Adipose tissue (tissue), 3 donors: ENCODE data around the gene CRYGN. TPM values are rescaled to one million over a fixed set of nuclear protein-coding genes. Genes with fewer than 3 reads are reported as not detected.

Source experiments
- H3K27ac ChIP-seq: one replicate; pipeline ENCODE4 v1.5.1; 2013; ENCODE audit warnings: low read depth, low read length
- WGBS, 3 donors: extraction: QIAGEN DNeasy Blood & Tissue Kit; methylation state at CpG; one replicate each; pipeline ENCODE4 v1.1.7; 2013; 5-methylcytosine and 5-hydroxymethylcytosine counted together
- polyA plus RNA-seq, 3 donors: library from polyadenylated mRNA; stranded (reverse); fragments of 200-250 nt; gene quantifications; one replicate each; pipeline ENCODE4 v1.2.3, GENCODE V29; 2013
- donor health status: healthy with polysubstance abuse.
- donor health status: Bipolar disorder and iron deficiency.
- donor health status: healthy.

The CRYGN gene
- polyA plus RNA-seq, 3 donors: 0.34 to 0.68 TPM; not detected in 1

- WGBS, 3 donors: 69 to 85% (median 80%) methylated on average over 14 of the region's 14 CpGs
- H3K27ac ChIP-seq: no peak overlapping the region
These were observed 39.2 kb downstream of the CRYGN start for GRCh38 chr7:151400626-151401315.

DNA sequence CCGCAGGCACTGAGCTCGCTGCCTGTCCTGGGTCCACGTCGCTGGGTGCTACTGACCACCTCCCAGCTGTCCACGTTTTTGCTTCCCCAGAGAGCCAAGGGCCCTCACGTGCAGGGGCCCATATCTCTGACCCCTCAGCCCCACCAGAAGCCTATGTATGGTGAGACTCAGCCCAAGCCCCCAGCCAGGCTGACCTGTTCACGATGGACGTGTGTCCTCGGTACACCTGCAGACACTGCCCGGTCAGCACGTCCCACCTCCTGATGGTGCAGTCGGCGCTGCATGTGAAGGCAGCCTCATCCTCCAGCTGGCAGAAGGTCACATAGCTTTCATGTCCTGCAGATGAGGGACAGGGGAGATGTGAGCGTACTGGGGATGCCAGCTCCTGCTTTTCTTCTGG is 40.0 kb downstream of the CRYGN start:
- 78 to 91% (median 81%) methylated on average over 14 of the region's 14 CpGs for WGBS, 3 donors
- H3K27ac ChIP-seq: no peak overlapping the region

DNA sequence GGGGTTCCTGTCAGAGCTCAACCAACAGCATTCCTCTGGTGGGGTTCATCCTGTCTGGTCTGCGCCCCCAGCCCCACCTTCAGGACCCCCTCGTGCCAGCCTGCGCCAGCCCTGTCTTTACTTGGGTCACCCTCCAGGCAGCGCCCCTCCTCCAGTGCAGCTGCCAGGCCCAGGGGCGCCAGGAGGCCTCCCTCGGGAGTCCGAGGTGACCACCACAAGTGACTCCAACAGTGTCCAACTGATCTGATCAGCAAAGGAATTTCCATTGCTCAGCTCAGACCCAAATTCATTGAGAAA is 40.7 kb downstream of the CRYGN start:
- 85 to 93% (median 88%) methylated on average over 7 of the region's 7 CpGs for WGBS, 3 donors
- H3K27ac ChIP-seq: no peak overlapping the region

GRCh38 chr7:151398446-151399304 is 41.3 kb downstream of the CRYGN start:
- no peak overlapping the region for H3K27ac ChIP-seq
- WGBS, 3 donors: 89 to 93% (median 93%) methylated on average over 19 of the region's 19 CpGs

DNA sequence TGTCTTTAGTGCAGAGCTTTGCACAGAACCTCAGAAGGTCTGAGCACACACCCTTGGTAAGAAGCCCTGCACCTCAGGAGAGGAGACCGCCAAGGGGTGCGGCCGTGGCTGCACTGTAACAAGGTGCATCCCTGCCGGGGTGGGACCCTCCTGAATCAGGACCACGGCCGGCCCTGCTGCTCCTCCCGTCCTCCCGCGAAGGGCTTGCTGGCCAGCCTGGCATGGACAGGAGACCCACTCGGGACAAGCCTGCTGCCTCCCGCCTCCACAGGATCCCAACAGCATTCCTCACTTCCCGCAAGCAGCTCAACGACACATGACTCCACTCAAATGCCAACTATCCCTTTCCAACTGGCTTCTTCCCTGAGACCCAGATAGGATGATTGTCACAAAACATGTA is 42.9 kb downstream of the CRYGN start:
- 89 to 93% (median 93%) methylated on average over 13 of the region's 13 CpGs for WGBS, 3 donors

GRCh38 chr7:151396328-151396970 is 43.5 kb downstream of the CRYGN start:
- H3K27ac ChIP-seq: no peak overlapping the region
- 84 to 92% (median 90%) methylated on average over 10 of the region's 10 CpGs for WGBS, 3 donors

More for the DNA sequence above, 42.9 kb downstream of the CRYGN start:
- no peak overlapping the region for H3K27ac ChIP-seq

GRCh38 chr7:151395036-151395367 is 44.9 kb downstream of the CRYGN start:
- 81 to 84% (median 83%) methylated on average over 13 of the region's 13 CpGs for WGBS, 3 donors

DNA sequence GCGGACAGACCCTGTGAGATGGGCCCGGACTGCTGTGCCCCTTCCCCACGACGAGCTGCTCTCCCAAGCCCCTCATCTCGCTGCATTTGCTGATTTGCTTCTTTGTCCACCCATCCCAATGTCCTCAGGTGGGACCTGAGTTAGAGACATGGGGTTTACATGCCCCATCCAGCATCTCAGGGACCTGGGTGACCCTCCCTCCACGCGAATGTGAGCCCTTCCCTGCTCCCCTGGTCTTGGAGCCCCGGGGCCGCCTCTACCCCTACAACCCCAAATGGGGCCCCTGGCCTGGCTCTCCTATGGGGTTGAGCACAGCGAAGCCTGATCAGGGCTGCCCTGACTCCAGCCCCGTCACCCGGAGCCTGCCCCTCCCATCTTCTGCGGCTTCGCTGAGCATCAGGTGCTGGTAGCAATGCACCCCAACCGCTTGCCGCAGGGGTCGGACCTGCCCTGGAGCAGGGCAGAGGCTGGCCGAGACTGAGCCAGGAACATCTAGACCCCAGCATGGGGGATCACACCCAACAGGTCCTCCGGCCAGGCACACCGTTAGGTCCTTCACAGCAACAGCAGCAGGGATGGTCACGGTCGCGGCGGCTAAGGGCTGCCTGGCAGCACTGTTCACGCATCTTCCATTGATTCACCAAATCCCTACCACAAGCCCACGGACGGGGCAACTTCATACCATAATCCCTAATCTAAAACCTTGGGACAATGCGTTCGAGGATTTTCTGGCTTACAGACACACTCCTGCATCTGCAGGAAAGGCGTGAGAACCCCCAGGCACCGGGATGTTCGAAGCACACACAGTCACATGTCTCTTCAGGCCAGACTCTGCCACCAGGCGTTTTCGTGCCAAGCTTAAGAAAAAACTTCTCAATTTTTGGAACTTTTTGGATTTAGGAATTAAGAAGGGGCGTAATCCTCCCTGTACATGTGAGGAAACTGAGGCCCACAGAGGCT is 45.6 kb downstream of the CRYGN start:
- WGBS, 3 donors: 87 to 94% (median 90%) methylated on average over 35 of the region's 35 CpGs
- H3K27ac ChIP-seq: no peak overlapping the region

More at GRCh38 chr7:151395036-151395367, 44.9 kb downstream of the CRYGN start:
- no peak overlapping the region for H3K27ac ChIP-seq

DNA sequence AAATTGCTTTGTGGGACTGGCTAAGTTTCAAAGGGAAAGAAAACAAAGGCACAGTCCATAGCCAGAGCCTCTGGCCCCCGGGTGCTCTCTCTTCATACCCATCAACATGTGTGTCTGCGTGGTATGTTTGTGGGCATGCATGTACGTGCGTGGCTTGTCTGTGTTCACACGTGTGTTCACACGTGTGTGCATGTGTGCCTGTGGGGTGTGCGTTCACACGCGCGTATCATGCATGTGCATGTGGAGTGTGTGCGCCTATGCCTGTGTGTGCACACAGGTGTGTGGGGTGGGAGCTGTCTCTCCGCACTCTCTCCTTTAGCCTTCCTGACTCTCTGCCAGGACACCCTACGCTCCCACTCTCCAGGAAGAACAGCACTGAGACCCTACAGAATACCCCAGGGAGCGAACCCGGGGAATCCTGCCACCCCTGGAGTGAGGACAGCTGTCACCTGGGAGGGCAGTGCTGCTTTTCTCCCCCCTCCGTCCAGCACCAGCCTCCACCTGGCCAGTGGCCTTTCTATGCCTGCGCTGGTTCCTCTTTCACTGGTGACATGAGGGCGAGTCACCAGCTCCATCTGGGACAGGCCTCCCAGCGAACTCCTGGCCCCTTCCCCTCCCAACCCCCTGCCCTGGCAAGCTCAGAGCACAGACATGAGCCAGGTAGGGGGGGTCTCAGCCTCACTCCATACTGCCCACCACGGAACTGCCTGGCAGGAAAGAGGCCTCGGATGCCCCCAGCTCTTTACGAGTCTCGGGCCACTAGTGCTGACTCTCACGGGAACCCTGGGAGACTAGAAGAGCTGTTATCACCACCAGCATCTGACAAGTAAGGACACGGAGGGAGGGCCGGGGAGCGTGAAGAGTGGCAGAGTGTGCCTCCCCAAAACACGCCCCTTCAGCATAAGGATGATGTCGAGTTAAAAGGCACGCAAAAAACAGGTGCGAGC is 46.6 kb downstream of the CRYGN start:
- 77 to 80% (median 79%) methylated on average over 31 of the region's 31 CpGs for WGBS, 3 donors
- no peak overlapping the region for H3K27ac ChIP-seq

DNA sequence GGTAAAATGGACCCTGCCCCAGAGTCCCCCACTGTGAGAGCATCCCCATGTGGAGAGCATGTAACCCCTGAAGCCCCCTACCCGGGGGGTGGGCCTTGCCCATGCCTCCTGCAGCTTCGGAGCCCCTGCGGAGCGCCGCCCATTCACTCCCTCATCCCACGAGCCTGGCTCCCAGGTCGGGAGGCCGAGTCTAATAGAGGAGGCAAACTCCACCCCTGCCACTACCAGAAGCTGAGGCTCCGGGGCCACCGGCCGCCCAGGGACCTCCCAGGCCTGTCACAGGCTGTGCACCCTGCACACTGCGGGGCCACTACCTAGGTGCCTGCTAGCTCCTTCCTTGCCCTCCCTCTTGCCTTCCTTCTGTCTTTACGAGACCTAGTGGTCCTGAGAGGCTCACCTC is 47.5 kb downstream of the CRYGN start:
- 82 to 89% (median 89%) methylated on average over 13 of the region's 13 CpGs for WGBS, 3 donors
- no peak overlapping the region for H3K27ac ChIP-seq

DNA sequence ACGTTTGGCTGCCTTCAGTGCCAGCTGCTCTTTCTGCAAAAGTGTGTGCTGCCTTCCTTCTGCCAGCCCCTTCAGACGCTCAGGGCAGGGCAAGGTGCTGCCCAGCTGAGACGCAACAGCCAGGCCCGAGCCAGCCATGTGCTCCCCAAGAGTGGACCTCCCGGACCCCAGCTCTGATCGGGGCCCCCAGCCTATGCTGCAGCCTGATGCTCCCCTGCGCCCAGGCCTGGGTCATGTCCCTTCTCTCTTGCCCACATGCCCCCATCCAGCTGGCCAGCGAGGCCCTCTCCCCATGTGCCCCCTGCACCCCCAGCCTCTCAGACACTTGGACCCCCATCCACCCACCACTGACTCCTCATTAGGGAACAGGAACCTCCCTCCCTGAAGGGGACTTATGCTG is 47.9 kb downstream of the CRYGN start:
- WGBS, 3 donors: 89 to 90% (median 90%) methylated on average over 8 of the region's 8 CpGs
- H3K27ac ChIP-seq: no peak overlapping the region

GRCh38 chr7:151391358-151391730 is 48.6 kb downstream of the CRYGN start:
- WGBS, 3 donors: 88 to 98% (median 89%) methylated on average over 9 of the region's 9 CpGs

GRCh38 chr7:151390598-151391357 is 49.2 kb downstream of the CRYGN start:
- WGBS, 3 donors: 71 to 83% (median 72%) methylated on average over 25 of the region's 25 CpGs
- H3K27ac ChIP-seq: no peak overlapping the region

More at GRCh38 chr7:151391358-151391730, 48.6 kb downstream of the CRYGN start:
- H3K27ac ChIP-seq: no peak overlapping the region

GRCh38 chr7:151389768-151390597 is 50.0 kb downstream of the CRYGN start:
- 70 to 88% (median 72%) methylated on average over 23 to 24 of the region's 24 CpGs for WGBS, 3 donors
- no peak overlapping the region for H3K27ac ChIP-seq

- no peak overlapping the region for H3K27ac ChIP-seq
- WGBS, 3 donors: 87 to 92% (median 90%) methylated on average over 21 of the region's 21 CpGs
These were observed 50.7 kb downstream of the CRYGN start for GRCh38 chr7:151389096-151389767.
